Stimulated activated CD8-positive, alpha-beta memory T cell treated with anti-CD3 and anti-CD28 coated beads, Interleukin-4, amount 100 ng/mL, for 48 hours (primary cell): Measurements from ENCODE around the gene PRPF38B.
"Not testable (repeated sequence)": the region's sequence is repeated elsewhere in the genome, so short reads cannot be mapped to it uniquely, and the experiment has no call there.

Experiments
- DNase-seq: peaks from one replicate; pipeline ENCODE4 v3.0.0-alpha.2; 2020

Gene PRPF38B

GRCh38 chr1:108679586-108680213 lies 12.4 kb upstream of the PRPF38B start:
- DNase-seq = no peak

GRCh38 chr1:108681701-108682100 lies 10.4 kb upstream of the PRPF38B start:
- DNase-seq = not testable (repeated sequence)

- no peak for DNase-seq
These were observed 6.6 kb upstream of the PRPF38B start for GRCh38 chr1:108685529-108685928.

GRCh38 chr1:108686614-108687313 lies 5.3 kb upstream of the PRPF38B start:
- no peak for DNase-seq

GRCh38 chr1:108691128-108691941 lies 775 bp upstream of the PRPF38B start:
- DNase-seq = no peak

- peak; percentile 74 for DNase-seq
These were observed 880 bp downstream of the PRPF38B start for GRCh38 chr1:108692724-108693655.

GRCh38 chr1:108695535-108695934 lies 3.4 kb downstream of the PRPF38B start:
- no peak for DNase-seq

- DNase-seq = no peak
These were observed 7.5 kb downstream of the PRPF38B start for GRCh38 chr1:108699375-108700332.

GRCh38 chr1:108701176-108701849 lies 9.2 kb downstream of the PRPF38B start:
- DNase-seq = no peak

GRCh38 chr1:108702109-108702508 lies 10.0 kb downstream of the PRPF38B start:
- DNase-seq = not testable (repeated sequence)

GRCh38 chr1:108703939-108704338 lies 11.8 kb downstream of the PRPF38B start:
- peak; percentile 40 for DNase-seq

GRCh38 chr1:108704496-108704895 lies 12.4 kb downstream of the PRPF38B start:
- DNase-seq = no peak

- no peak for DNase-seq
These were observed 14.5 kb downstream of the PRPF38B start for GRCh38 chr1:108706643-108707042.

GRCh38 chr1:108708691-108709660 lies 16.9 kb downstream of the PRPF38B start:
- DNase-seq = peak; percentile 77

- no peak for DNase-seq
These were observed 20.6 kb downstream of the PRPF38B start, which contains the start of gene FNDC7 for GRCh38 chr1:108712606-108713150. Gene FNDC7, plus strand, starts transcription at chr1:108712908. Its CDS starts 26 bp downstream, at chr1:108712934.

- DNase-seq = no peak
These were observed 23.8 kb downstream of the PRPF38B start for GRCh38 chr1:108715932-108716331.

- no peak for DNase-seq
These were observed 24.5 kb downstream of the PRPF38B start for GRCh38 chr1:108716437-108717230.

- no peak for DNase-seq
These were observed 25.7 kb downstream of the PRPF38B start for GRCh38 chr1:108717774-108718316.
